Stimulated activated CD8-positive, alpha-beta memory T cell treated with anti-CD3 and anti-CD28 coated beads, Interleukin-15, amount 100 ng/mL, for 4 hours (primary cell): Measurements from ENCODE around the gene MLLT3.

ENCODE experiments used
- DNase-seq, 2 donors: peaks; one replicate each; pipeline ENCODE4 v3.0.0-alpha.2; 2020; ENCODE audit warnings: low read depth in 2 of 2

The MLLT3 gene

DNA sequence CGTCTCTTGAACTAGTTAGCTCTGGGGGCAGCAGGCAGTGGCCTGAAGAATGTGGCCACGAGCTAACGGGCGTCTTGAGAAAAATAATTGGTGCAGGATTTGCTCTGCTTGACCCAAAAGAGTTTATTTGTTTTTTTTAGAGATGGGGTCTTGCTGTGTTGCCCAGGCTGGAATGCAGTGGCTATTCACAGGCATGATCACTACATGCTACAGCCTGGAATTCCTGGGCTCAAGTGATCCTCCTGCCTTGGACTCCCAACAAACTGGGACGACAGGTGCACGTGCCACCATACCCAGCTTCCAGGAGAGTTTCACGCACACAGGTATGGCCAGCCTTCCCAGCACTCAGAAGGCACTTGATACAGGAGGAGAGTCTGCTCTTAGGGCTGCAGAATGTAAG is 203.8 kb downstream of the MLLT3 start:
- DNase-seq: no peak

DNA sequence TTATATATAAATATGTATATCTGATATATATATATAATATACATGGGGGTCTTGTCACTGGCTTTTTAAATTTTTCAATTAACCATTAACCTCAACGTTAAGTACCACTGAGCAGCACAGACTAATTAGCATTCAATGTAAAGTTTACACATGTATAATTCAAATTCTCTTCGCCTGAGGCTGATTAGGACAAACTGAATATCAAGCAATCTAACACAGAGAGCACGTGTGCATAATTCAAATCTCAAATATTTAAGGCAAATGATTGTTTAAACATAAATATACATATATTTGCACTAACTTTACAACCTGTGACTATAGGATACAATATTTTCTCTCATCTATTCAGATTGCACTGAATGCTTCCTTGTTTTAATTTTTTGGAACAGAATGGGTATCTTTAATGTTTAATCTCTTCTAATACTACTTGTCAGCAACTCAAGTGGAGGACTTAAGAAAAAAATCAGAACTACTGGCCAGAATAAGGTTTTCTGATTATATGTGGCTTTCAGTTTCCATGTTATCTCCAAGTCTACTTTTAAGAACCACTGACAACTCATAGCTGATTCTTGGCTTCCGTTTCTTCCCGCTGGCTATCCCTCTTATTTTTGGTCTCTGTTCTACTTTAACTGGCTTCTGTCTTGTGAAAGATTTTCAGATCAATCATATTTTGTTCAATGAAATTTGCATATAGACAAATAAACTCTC is 204.8 kb downstream of the MLLT3 start:
- DNase-seq: no peak

DNA sequence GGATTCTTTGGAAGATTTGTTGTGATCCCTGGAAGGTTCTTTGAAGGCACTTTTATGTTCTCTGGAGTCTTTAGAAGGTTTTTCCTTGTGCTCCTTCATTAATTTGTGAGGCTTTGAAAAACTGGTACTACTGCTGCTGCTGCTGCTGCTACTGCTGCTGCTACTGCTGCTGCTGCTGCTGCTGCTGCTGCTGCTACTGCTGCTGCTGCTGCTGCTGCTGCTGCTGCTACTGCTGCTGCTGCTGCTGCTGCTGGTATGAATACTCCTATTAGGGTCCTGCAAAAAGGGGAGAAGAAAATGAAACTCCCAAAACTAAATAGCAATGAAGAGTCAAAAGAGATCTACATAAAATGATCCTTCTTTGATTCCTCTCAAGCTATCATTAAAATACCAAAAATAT is 208.1 kb downstream of the MLLT3 start:
- DNase-seq: no peak

DNA sequence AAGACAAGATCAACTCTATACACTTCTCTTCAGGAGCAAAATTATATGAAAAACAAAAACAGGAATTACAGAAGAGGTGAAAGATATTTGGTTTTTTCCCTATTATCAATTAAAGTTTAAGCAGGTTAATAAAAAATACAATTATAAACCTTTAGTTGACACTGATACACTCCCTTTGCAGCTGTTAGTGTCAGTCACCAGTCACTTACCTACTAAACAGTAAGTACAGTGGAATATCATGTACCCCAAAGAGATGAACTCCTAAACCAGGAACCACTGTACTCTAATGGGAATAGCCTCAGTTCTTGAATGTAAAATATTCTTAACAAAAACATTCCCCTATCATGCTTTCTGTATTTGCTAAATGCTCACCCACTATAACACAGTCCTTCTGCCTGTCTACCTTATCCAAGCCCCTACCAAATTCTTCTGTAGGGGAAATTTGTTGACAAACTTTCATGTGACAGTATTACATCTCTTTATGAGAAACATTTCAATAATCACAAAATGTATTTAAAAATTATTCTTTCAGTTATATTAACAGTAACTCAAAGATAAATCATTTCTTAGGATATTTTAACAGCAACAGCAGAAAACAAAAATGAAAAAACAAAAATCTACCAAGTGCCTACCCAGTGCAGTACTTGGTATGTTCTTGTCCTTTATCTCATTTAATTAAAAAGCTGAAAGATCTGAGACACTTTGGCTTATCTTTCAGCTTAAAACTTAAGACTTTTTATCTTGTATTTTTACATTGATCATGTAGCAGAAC is 212.8 kb downstream of the MLLT3 start:
- DNase-seq: no peak

DNA sequence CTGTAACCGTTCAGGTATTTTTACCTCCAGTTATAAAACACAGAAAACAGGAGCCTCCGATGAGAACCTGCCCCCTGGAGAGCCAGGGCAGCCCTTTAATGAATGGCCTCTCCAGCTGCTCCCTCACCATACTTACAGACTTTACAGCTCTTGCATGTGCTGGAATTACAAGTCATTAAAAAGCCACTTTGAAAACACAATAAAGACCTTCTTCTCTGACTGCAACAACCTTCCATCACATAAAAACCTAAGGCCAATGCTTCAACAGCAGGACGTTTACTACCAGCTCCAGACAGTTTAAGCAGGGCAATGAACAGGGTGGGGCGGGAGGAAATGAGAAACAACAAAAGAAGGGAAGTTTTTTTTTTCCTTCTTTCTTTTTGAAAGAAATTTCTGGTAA is 213.8 kb downstream of the MLLT3 start:
- no peak for DNase-seq

DNA sequence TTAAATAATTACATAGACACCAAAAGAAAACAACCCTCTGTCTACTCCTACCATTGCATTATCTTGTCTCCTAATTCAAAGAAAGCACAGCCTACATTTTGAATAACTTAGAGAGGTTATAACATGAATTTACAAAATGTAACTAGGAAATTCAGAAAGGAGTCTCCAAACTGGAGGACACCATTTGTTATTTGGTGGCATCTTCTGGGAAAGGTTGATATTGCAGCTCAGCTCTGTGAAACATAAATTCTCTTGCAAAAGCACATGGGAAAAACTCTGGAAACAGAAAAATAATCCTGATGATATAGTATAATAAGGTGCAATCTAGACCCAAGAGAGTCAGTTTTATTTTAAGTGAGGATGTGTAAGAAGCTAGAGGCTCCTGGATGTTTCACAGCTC is 215.3 kb downstream of the MLLT3 start:
- DNase-seq: no peak

DNA sequence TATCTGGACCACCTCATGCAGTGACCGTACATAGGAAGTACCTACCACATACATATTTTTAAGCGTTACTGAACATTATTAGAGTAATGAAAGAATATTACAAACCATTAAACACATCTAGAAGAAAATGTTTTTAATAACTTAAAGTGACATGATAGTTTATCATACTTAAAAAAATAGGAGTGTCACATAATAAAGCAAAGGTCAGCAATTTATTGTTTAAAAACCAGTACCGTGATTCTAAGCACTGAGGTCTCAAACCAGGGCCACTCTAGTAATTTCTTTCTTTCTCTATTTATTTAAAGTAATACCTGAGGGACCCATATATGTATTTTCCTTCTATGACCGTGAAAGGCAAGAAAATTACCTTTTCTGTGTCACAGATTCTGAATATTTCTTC is 216.0 kb downstream of the MLLT3 start:
- no peak for DNase-seq

DNA sequence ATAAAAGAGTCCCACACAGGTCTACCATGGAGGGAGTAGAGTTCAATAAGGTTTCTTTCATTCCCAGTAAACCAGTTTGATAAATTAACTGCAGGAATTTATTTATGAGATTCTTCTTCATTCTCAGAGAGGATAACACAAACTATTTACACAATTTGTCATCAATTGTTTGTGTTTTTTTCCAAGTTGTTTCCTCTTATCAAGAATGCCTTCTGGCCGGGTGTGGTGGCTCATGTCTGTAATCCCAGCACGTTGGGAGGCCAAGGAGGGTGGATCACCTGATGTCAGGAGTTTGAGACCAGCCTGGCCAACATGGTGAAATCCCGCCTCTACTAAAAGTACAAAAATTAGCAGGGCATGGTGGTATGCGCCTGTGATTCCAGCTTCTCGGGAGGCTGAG is 216.7 kb downstream of the MLLT3 start:
- no peak for DNase-seq

DNA sequence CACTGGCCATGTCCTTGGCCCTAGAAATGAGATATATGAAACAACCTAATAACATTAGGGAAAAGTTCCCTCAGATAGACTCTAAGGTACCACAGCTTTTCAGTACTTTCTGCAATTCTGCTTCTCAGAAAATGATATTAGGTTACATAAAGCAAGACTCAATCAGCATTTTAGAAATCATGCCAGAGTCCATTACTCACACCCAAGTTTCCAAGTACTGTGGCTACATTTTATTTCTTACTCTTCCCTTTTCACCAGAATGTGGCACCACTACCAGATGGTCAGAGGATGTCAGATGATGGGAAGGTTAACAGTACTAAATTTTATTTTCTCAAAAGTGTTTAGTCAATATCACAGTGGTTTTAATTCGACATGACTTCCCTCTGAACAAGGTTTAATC is 217.2 kb downstream of the MLLT3 start:
- DNase-seq: no peak

DNA sequence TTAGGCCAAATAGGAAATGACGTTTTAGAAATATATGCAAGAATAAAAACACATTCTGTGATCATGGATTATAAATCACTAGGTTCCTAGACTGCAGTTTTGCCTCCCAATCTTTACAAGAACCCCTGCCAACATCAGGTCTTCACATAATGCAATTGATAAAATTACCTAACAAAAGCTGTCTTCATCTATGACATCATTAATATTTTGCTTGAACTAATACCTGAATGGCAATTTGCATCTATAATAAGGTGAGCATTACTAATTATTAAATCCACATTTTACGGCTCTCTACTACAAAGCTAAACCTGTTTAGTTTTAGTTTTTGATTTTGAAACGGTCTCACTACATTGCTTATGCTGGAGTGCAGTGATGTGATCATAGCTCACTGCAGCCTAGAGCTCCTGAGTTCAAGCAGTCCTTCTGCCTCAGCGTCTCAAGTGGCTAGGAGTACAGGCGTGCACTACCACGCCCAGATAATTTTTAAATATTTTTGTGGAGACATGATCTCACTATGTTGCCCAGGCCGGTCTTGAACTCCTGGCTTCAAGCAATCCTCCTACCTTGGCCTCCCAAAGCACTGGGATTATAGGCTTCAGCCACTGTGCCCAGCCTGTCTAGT is 218.0 kb downstream of the MLLT3 start:
- DNase-seq: no peak

DNA sequence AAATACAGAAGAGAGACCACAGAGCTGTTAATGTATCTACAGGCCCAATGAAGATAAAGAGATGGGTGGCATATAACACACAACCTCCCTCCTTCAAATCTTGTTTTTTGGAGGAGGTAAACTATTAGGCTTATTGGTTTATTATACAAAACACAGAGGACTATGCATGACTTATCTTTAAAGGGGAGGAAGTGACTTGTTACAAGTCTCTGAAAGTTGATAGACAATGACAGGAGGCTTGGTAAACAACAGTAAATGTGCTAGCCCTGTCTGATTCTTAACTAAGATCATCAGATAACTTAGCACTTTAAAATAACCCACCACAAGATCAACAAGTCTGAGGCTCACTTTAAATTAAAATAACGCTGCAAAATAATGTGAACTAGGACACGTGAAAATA is 219.0 kb downstream of the MLLT3 start:
- DNase-seq: no peak

DNA sequence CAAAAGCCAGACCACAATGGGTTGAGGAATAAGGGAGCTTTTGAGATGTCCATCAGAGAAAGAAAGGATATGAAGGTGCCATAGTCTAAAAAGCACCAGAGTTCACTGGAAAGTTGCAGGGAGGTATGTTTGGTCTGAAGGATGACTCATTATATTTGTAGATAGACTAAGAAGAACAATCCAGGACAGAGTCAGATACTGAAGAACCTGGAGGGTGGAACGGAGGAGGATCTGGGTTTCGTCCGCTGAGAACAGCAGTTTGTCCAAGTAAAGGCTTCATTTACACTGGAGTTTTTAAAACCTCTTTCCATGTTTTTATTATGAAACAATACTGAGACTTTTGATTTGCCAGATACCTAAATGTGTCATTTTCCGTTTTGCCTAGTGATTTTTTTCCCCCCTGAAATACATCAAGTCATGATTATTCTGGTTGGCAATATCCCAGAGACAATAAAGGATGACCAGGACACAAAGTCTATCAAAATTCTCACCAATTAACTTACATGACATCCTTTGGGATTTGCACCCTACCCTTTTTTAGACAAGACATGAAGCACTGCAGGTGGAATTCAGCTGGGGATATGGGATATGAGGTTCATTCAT is 219.9 kb downstream of the MLLT3 start:
- DNase-seq: no peak

DNA sequence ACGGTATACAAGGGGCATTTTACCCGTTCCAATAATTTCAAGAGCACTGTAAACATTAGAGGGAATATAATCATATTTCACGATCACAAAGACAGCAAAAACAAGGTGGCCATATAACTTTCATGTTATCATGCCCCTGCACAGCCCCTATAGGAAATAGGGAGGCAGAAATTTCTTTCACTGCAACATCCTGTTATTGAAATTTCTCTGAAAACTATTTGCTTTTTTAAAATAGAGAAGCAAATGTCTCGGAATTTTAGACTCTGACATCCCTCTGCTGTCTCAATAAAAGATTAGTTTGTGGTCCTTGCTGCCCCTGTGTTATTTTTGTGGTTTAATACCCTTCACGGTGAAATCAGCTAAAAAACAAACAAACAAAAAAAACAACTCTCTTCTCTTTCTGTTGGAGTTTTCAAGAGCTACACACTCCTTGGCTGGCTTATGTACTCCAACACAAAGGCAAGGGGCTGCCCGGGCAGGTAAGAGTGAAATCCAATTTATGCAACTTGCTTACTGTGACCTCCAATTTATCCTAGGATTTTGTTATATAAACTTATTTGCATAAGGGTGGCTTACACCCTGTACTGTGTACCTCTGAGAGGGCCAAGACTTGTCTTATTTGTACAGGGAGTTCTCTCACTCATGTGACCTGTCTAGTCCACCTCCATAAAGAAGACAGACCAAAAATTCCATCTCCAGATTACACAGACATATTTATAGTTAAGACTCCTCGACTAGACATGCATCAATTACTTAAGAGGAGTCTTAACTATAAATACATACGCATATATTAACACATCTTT is 223.6 kb downstream of the MLLT3 start:
- DNase-seq: no peak

DNA sequence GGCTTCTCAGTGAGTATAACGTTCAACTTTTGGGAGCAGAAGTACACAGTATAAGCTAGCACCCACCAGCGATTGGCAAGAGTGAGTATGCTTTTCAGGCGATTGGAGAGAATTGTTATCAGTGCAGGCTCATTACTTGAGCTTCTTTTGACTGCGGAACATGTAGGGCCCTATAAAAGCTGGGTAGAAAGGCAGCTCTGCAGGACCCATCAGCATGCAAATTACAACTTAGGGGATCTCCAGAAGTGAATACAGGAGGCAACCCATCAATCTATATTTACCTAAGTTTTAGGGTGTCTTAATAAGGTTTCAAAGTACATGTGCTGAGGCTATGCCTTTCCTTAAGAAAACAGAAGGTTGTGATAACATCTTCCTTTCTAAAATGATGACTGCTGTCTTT is 225.0 kb downstream of the MLLT3 start:
- no peak for DNase-seq

DNA sequence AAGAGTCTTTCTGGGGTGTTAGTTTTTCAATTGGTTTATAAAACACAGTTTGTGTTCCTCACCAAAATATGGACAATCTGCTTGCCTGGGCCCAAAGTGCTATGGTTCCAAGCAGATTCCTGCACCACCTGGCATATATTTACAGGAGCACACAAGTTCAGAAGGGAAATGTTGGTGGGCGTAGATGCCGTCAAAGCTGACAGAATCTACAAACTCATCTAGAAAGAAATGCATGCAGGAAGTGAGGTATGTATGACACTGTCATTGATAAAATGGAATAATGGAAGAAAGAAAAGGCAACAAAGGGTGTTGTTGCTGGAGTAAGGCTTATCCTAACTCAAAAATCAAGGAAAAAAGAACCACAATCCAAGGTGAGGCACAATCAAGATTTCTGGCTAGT is 225.8 kb downstream of the MLLT3 start:
- DNase-seq: no peak

DNA sequence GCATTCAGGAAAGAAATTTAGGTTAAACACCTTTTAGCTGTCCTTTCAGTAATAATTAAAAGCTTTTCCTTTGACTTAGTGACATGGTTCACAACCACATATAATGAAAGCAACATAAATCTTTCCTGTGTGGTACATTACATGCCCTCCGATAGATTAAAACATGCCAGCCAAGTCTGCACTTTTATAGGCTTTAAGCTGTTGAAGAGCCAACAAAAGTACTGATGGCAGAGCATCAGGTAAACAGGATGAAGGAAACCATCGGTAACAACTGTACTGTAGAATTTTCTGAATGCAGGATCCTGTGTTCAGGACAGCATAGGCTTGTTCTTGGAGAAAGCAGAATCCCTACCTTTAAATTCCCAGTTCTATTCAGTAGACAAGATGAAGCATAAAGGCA is 226.6 kb downstream of the MLLT3 start:
- DNase-seq: no peak

DNA sequence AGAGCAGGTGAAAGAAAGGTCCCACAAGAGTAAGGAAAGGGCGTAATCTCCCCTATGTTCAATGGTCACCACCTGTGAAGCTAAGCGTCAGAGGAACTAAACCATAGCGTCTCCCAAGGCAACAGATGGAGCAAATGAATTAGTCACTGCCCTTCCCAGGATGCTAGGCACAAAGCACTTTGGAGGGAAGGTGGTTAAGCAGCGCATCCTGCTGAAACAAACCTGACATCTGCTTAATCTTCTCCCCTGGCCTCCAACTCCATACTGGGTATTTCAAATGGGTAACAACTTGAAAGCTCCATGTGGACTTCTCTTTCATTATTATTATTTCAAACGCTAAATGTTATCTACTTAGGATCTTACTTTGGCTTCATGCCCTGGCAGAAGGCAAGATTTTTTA is 227.3 kb downstream of the MLLT3 start:
- no peak for DNase-seq

DNA sequence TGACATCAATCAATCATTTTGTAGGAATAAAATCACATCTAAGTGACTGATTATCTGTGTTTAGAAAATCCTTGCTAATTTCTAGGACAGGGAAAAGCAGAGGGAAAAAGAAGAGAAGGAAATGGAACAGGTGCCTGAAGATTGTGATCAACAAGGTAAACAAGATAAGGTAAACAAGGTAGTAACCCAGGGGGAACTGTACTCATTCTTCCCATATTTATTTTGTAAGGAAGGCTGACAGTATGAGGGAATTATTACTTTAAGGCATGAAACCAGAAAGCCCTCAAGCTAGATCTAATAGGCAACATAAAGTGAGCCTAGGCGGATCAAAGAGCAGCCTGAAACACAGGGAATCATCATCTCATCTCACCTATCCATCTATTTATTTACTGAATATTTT is 231.1 kb downstream of the MLLT3 start:
- DNase-seq: no peak

DNA sequence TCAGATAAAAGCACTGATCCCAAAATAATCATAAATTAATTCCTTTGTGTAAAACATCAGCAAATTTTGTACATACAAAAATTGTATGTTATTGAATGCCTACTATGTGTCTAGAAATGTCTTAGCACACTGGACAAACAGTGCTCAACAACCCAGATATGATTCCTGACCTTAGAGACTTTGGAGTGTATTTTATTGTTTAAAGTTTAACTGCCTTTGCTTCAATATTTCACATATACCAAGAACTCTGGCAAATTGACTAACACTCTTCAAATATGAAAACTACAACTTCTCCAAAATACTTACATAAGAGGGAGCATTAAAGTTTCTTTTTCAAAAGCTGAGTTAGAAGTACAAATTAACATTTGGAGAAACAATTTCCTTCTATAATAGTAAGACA is 231.9 kb downstream of the MLLT3 start:
- DNase-seq: no peak

DNA sequence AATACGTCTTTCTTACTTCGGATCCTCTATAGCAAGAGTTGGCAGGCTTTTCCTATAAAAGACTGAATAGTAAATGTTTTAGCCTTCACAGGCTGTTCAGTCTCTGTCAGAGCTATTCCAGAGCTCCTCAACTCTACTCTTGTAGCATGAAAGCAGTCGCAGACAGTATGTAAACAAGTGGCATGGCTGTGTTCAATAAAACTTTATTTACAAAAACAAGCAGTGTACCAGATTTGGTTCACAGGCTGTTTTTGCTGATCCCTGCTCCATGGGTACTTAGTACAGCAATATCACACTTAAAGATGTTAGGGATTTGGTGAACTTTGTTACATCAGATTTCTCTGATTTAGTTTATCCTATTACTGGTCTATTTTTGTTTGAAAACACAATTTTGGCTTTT is 235.2 kb downstream of the MLLT3 start:
- DNase-seq: no peak

DNA sequence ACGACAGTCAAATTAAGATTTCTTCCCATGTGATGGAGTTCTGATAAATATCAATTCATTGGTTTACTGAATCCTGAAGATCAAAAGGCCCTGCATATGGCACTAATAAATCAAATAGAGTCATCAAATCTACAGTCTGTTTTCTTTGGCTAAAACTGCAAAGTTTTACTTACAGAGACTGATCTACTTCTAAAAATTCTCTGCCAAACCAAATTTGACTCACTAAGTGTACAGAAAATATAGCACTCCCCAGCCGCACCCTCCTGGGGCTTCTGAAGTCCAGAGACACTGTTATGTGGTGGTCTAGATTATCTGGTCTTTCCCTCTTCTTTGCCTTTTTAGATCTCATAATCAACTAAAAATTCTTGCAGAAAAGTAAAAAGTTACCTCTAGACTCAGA is 237.7 kb downstream of the MLLT3 start:
- no peak for DNase-seq

DNA sequence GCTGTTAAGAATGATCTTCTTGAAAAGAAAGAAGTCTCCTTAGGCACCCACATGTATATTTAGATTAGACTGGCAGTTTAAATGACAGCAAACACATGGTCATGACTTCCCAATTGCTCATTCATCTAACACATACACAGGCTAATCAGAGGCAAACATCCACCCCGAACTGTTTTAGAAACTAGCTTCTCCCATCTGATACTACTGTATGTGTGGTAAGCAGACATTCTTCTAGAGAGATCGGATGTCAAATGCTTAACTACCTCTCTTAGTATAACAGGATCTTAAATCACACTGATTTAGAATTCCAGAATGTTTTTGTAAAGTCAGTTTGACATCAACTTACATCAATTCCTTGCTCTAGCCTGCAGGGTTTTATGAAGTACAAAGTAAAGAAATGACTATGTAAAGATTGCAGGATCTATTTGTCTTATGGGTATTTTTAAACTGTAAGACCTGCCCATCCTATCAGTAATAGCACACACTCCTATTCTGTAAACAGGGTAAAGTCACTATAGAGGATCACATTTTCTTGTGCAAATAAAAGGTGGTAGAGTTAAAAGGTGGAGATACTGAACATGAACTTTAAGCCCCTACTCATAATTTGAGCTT is 239.7 kb downstream of the MLLT3 start:
- DNase-seq: no peak
